ENCODE measurements around the gene C1orf56. TPM values are rescaled to one million over a fixed set of nuclear protein-coding genes. Genes with fewer than 3 reads are reported as not detected.

C1orf56 gene
- total and polyA plus RNA-seq, 10 of the 15 experiments (the other 5 are each of a cell fraction or from before 2014, with no cell fraction given) = 0.22 to 15.5 (median 1.5) TPM

DNA sequence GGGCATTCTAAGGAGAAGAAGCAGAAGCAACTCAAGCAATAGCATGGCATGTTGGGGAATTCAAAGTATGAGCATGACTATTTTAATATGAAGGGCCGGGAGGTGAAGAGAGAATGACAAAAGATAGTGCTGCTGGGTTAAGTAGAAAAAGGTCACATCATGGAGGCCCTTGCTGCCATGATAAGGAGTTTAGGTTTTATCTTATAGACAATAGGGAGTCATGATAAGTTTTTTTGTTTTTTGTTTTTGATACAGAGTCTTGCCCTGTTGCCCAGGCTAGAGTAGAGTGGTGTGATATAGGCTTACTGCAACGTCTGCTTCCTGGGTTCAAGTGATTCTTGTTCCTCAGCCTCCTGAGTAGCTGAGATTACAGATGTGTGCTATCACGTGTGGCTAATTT is 8.0 kb upstream of the C1orf56 start:
- Histone ChIP-seq H3K27ac (ENCODE audit: control insufficient read depth, insufficient read depth) (no peak overlapping the region), H3K4me2 (ENCODE audit: control insufficient read depth, insufficient read depth) (no peak overlapping the region), H3K79me2 (ENCODE audit: control insufficient read depth, insufficient read depth, low read length) (no peaks in the 10 kb centered on the region), H3K9ac (ENCODE audit: control insufficient read depth, insufficient read depth, low read length) (no peak overlapping the region), H3K9me3 (replicated peaks; ENCODE audit: control insufficient read depth, insufficient read depth, low read length) (no peaks in the 10 kb centered on the region), H3K4me1 (ENCODE audit: control insufficient read depth, insufficient read depth, low read length) (no peaks in the 10 kb centered on the region), H3K27me3 (replicated peaks in 1 of 2; ENCODE audit: control insufficient read depth in 2 of 2, insufficient read depth in 2 of 2, low read length in 1 of 2) (no peaks in the 10 kb centered on the region), H2AFZ (ENCODE audit: control insufficient read depth, low read depth, low read length) (no peak overlapping the region), H3K4me3 (no peak overlapping the region), H3K36me3 (ENCODE audit: control insufficient read depth in 2 of 2, insufficient read depth in 2 of 2, low read length in 1 of 2) (no peaks in the 10 kb centered on the region), H4K20me1 (ENCODE audit: control insufficient read depth, insufficient read depth) (no peaks in the 10 kb centered on the region)
- intact Hi-C loops (cut with micrococcal nuclease; ENCODE audit: unreplicated experiment) = no loop called here
- whole genome bisulfite sequencing (ENCODE audit: insufficient coverage, insufficient replicate concordance, low lambda C conversion rate, missing lambda C conversion rate) = 75% methylated on average over 3 of the region's 3 CpGs
- POLR2A ChIA-PET = interaction anchor here (1.1 kb wide), 1 partner anchor 8 kb away, joined by 3 read pairs; the partner anchor contains the start of gene C1orf56
- no peak for ATAC-seq
- in situ Hi-C loops (cut with MboI) = no loop called here
- TF ChIP-seq YBX1 (IDR thresholded peaks at IDR 0.05) (no peak), PAX8 (IDR thresholded peaks at IDR 0.05) (no peak), HDAC2 (IDR thresholded peaks at IDR 0.05) (no peak), TCF7 (IDR thresholded peaks at IDR 0.05; ENCODE audit: borderline replicate concordance) (no peak), FOXK2 (IDR thresholded peaks at IDR 0.05) (no peak), ETV6 (conservative IDR thresholded peaks at IDR 0.05 in 1 of 2, IDR thresholded peaks at IDR 0.05 in 1 of 2; ENCODE audit: borderline replicate concordance in 1 of 2, low read depth in 1 of 2) (no peak), SUPT20H (IDR thresholded peaks at IDR 0.05; ENCODE audit: borderline replicate concordance, control insufficient read depth, low read depth, low read length) (no peak), ZNF274 (IDR thresholded peaks at IDR 0.05; ENCODE audit: insufficient read depth, insufficient read length) (no peak)
- TF ChIP-seq, protein P1, sequence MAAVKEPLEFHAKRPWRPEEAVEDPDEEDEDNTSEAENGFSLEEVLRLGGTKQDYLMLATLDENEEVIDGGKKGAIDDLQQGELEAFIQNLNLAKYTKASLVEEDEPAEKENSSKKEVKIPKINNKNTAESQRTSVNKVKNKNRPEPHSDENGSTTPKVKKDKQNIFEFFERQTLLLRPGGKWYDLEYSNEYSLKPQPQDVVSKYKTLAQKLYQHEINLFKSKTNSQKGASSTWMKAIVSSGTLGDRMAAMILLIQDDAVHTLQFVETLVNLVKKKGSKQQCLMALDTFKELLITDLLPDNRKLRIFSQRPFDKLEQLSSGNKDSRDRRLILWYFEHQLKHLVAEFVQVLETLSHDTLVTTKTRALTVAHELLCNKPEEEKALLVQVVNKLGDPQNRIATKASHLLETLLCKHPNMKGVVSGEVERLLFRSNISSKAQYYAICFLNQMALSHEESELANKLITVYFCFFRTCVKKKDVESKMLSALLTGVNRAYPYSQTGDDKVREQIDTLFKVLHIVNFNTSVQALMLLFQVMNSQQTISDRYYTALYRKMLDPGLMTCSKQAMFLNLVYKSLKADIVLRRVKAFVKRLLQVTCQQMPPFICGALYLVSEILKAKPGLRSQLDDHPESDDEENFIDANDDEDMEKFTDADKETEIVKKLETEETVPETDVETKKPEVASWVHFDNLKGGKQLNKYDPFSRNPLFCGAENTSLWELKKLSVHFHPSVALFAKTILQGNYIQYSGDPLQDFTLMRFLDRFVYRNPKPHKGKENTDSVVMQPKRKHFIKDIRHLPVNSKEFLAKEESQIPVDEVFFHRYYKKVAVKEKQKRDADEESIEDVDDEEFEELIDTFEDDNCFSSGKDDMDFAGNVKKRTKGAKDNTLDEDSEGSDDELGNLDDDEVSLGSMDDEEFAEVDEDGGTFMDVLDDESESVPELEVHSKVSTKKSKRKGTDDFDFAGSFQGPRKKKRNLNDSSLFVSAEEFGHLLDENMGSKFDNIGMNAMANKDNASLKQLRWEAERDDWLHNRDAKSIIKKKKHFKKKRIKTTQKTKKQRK (IDR thresholded peaks at IDR 0.05; ENCODE audit: low read depth, low read length) = no peak
- SMC1A ChIA-PET (ENCODE audit: uncharacterized antibody, unreplicated experiment) = interaction anchor here (1.0 kb wide), 1 partner anchor 14 kb away, joined by 3 read pairs; no protein-coding TSS in a partner anchor
- no TSS peak for BruUV-seq (replicated peaks)
- CTCF ChIA-PET = no interaction called here
- FAIRE-seq = no peak
- RAD21 ChIA-PET (ENCODE audit: unreplicated experiment) = no interaction called here
- no peak for DNase-seq (ENCODE audit: low read depth, low spot score)

All from GM12878 (cell line).